ENCODE measurements around the gene INPP5A. TPM values are rescaled to one million over a fixed set of nuclear protein-coding genes. Genes with fewer than 3 reads are reported as not detected.

INPP5A gene
- total and polyA plus RNA-seq, 2 donors (not counting 1 experiment from before 2014, with no cell fraction given): 9.3 to 87.8 TPM

GRCh38 chr10:132707776-132708171 is 170.2 kb downstream of the INPP5A start:
- ChIA-PET CTCF (no interaction called here), POLR2A (no interaction called here)
- WGBS (ENCODE audit: insufficient coverage): 95% methylated on average over 15 of the region's 15 CpGs
- H4K20me1 ChIP-seq (ENCODE audit: control insufficient read depth, insufficient read depth, low read length, poor library complexity, severe bottlenecking): peaks cover 12% of the 10 kb centered on the region
- DNase-seq (no peak), ATAC-seq (ENCODE audit: low read depth) (no peak)
- H3K9me3 ChIP-seq (ENCODE audit: control extremely low read depth in 1 of 3, control insufficient read depth in 2 of 3, insufficient read depth in 1 of 3, low read length in 2 of 3): peaks cover 0 to 54% (median 11%) of the 10 kb centered on the region in 3 donors
- H2AFZ ChIP-seq (ENCODE audit: insufficient read depth, low read depth, low read length, poor library complexity, severe bottlenecking): no peak overlapping the region
- H3K27ac ChIP-seq (ENCODE audit: low read length in 2 of 2): no peak overlapping the region
- peaks cover 8% of the 10 kb centered on the region for H3K9me3 Mint-ChIP-seq (ENCODE audit: insufficient read depth)
- no peaks in the 10 kb centered on the region for H3K27me3 Mint-ChIP-seq
- no peak overlapping the region for H3K4me2 ChIP-seq (replicated peaks; ENCODE audit: low read depth, low read length, poor library complexity, severe bottlenecking)
- H3K4me3 ChIP-seq (ENCODE audit: control extremely low read depth in 1 of 5, extremely low read depth in 1 of 5, insufficient read depth in 1 of 5, low read depth in 2 of 5, low read length in 4 of 5): no peak overlapping the region
- H3K79me2 ChIP-seq (ENCODE audit: control insufficient read depth, insufficient read depth, low read length): peaks cover 7% of the 10 kb centered on the region
- peaks cover 0 to 39% of the 10 kb centered on the region in 2 experiments for H3K36me3 ChIP-seq (replicated peaks in 1 of 2; ENCODE audit: control extremely low read depth in 1 of 2, control insufficient read depth in 1 of 2, extremely low read depth in 1 of 2, insufficient read depth in 2 of 2, low read length in 1 of 2)
- no peak for TF ChIP-seq EZH2 (IDR thresholded peaks at IDR 0.05; ENCODE audit: borderline replicate concordance, insufficient read depth, low read depth, low read length, poor library complexity, severe bottlenecking)
- no peak for TF ChIP-seq CTCF (IDR thresholded peaks at IDR 0.05)
- no peaks in the 10 kb centered on the region for H3K4me1 ChIP-seq (ENCODE audit: control insufficient read depth in 2 of 2, insufficient read depth in 2 of 2, low read length in 2 of 2)
- intact Hi-C loops (cut with micrococcal nuclease): no loop called here
- no peaks in the 10 kb centered on the region for H3K27me3 ChIP-seq (replicated peaks in 1 of 4; ENCODE audit: control extremely low read depth in 1 of 4, control insufficient read depth in 3 of 4, insufficient read depth in 4 of 4, low read length in 3 of 4)
- H3K9ac ChIP-seq (ENCODE audit: low read length): no peak overlapping the region
- no peak overlapping the region for H3K4me3 Mint-ChIP-seq
- H3K27ac Mint-ChIP-seq: no peak overlapping the region
- no peaks in the 10 kb centered on the region for H3K4me1 Mint-ChIP-seq

GRCh38 chr10:132708441-132708840 is 170.9 kb downstream of the INPP5A start:
- Histone ChIP-seq H3K4me1 (ENCODE audit: control insufficient read depth in 2 of 2, insufficient read depth in 2 of 2, low read length in 2 of 2) (no peaks in the 10 kb centered on the region), H3K4me2 (replicated peaks; ENCODE audit: low read depth, low read length, poor library complexity, severe bottlenecking) (no peak overlapping the region), H3K9me3 (ENCODE audit: control extremely low read depth in 1 of 3, control insufficient read depth in 2 of 3, insufficient read depth in 1 of 3, low read length in 2 of 3) (peaks cover 0 to 52% (median 11%) of the 10 kb centered on the region in 3 donors), H3K4me3 (ENCODE audit: control extremely low read depth in 1 of 5, extremely low read depth in 1 of 5, insufficient read depth in 1 of 5, low read depth in 2 of 5, low read length in 4 of 5) (no peak overlapping the region), H3K36me3 (replicated peaks in 1 of 2; ENCODE audit: control extremely low read depth in 1 of 2, control insufficient read depth in 1 of 2, extremely low read depth in 1 of 2, insufficient read depth in 2 of 2, low read length in 1 of 2) (peaks cover 0 to 41% of the 10 kb centered on the region in 2 experiments), H3K79me2 (ENCODE audit: control insufficient read depth, insufficient read depth, low read length) (peaks cover 11% of the 10 kb centered on the region), H3K9ac (ENCODE audit: low read length) (no peak overlapping the region), H4K20me1 (ENCODE audit: control insufficient read depth, insufficient read depth, low read length, poor library complexity, severe bottlenecking) (peaks cover 12% of the 10 kb centered on the region), H3K27ac (ENCODE audit: low read length in 2 of 2) (no peak overlapping the region), H3K27me3 (replicated peaks in 1 of 4; ENCODE audit: control extremely low read depth in 1 of 4, control insufficient read depth in 3 of 4, insufficient read depth in 4 of 4, low read length in 3 of 4) (no peaks in the 10 kb centered on the region), H2AFZ (ENCODE audit: insufficient read depth, low read depth, low read length, poor library complexity, severe bottlenecking) (no peak overlapping the region)
- CTCF ChIA-PET: no interaction called here
- peaks cover 8% of the 10 kb centered on the region for H3K9me3 Mint-ChIP-seq (ENCODE audit: insufficient read depth)
- POLR2A ChIA-PET: no interaction called here
- H3K4me3 Mint-ChIP-seq: no peak overlapping the region
- intact Hi-C loops (cut with micrococcal nuclease): no loop called here
- WGBS (ENCODE audit: insufficient coverage): 98% methylated on average over 15 of the region's 15 CpGs
- DNase-seq: no peak
- TF ChIP-seq CTCF (IDR thresholded peaks at IDR 0.05) (no peak), EZH2 (IDR thresholded peaks at IDR 0.05; ENCODE audit: borderline replicate concordance, insufficient read depth, low read depth, low read length, poor library complexity, severe bottlenecking) (no peak)
- H3K4me1 Mint-ChIP-seq: no peaks in the 10 kb centered on the region
- no peak for ATAC-seq (ENCODE audit: low read depth)
- no peaks in the 10 kb centered on the region for H3K27me3 Mint-ChIP-seq
- no peak overlapping the region for H3K27ac Mint-ChIP-seq
